ENCODE data around the gene PCDH9.
"Not testable (repeated sequence)": the region's sequence is repeated elsewhere in the genome, so short reads cannot be mapped to it uniquely, and the experiment has no call there.

Gene PCDH9

GRCh38 chr13:66927562-66927961 lies 302.6 kb downstream of the PCDH9 start:
- in situ Hi-C loops (cut with HindIII; ENCODE audit: low sequenced_read_pairs), result no loop called here

GRCh38 chr13:66926851-66927524 lies 303.1 kb downstream of the PCDH9 start:
- in situ Hi-C loops (cut with HindIII; ENCODE audit: low sequenced_read_pairs), result no loop called here

GRCh38 chr13:66926200-66926850 lies 303.8 kb downstream of the PCDH9 start:
- in situ Hi-C loops (cut with HindIII; ENCODE audit: low sequenced_read_pairs), result no loop called here

- in situ Hi-C loops (cut with HindIII; ENCODE audit: low sequenced_read_pairs), result no loop called here
Measured at GRCh38 chr13:66922444-66922843, 307.7 kb downstream of the PCDH9 start.

- in situ Hi-C loops (cut with HindIII; ENCODE audit: low sequenced_read_pairs), result no loop called here
Measured at GRCh38 chr13:66921437-66921836, 308.7 kb downstream of the PCDH9 start.

GRCh38 chr13:66915596-66916185 lies 314.4 kb downstream of the PCDH9 start:
- in situ Hi-C loops (cut with HindIII; ENCODE audit: low sequenced_read_pairs), result no loop called here

- in situ Hi-C loops (cut with HindIII; ENCODE audit: low sequenced_read_pairs), result no loop called here
Measured at GRCh38 chr13:66914155-66914554, 316.0 kb downstream of the PCDH9 start.

- in situ Hi-C loops (cut with HindIII; ENCODE audit: low sequenced_read_pairs), result no loop called here
Measured at GRCh38 chr13:66911411-66911939, 318.7 kb downstream of the PCDH9 start.

GRCh38 chr13:66899955-66900354 lies 330.2 kb downstream of the PCDH9 start:
- in situ Hi-C loops (cut with HindIII; ENCODE audit: low sequenced_read_pairs), result no loop called here

- in situ Hi-C loops (cut with HindIII; ENCODE audit: low sequenced_read_pairs), result no loop called here
Measured at GRCh38 chr13:66896933-66897332, 333.2 kb downstream of the PCDH9 start.

GRCh38 chr13:66895780-66896179 lies 334.4 kb downstream of the PCDH9 start:
- in situ Hi-C loops (cut with HindIII; ENCODE audit: low sequenced_read_pairs), result no loop called here

- in situ Hi-C loops (cut with HindIII; ENCODE audit: low sequenced_read_pairs), result no loop called here
Measured at GRCh38 chr13:66895320-66895719, 334.8 kb downstream of the PCDH9 start.

GRCh38 chr13:66888698-66889097 lies 341.4 kb downstream of the PCDH9 start:
- in situ Hi-C loops (cut with HindIII; ENCODE audit: low sequenced_read_pairs), result no loop called here

- in situ Hi-C loops (cut with HindIII; ENCODE audit: low sequenced_read_pairs), result no loop called here
Measured at GRCh38 chr13:66887088-66887487, 343.0 kb downstream of the PCDH9 start.

GRCh38 chr13:66886264-66886663 lies 343.9 kb downstream of the PCDH9 start:
- in situ Hi-C loops (cut with HindIII; ENCODE audit: low sequenced_read_pairs), result no loop called here

- in situ Hi-C loops (cut with HindIII; ENCODE audit: low sequenced_read_pairs), result not testable (repeated sequence)
Measured at GRCh38 chr13:66881170-66881569, 349.0 kb downstream of the PCDH9 start.

GRCh38 chr13:66879988-66880387 lies 350.1 kb downstream of the PCDH9 start:
- in situ Hi-C loops (cut with HindIII; ENCODE audit: low sequenced_read_pairs), result no loop called here

GRCh38 chr13:66875264-66875663 lies 354.9 kb downstream of the PCDH9 start:
- in situ Hi-C loops (cut with HindIII; ENCODE audit: low sequenced_read_pairs), result no loop called here

GRCh38 chr13:66864627-66865026 lies 365.5 kb downstream of the PCDH9 start:
- in situ Hi-C loops (cut with HindIII; ENCODE audit: low sequenced_read_pairs), result no loop called here

GRCh38 chr13:66860878-66861417 lies 369.2 kb downstream of the PCDH9 start:
- in situ Hi-C loops (cut with HindIII; ENCODE audit: low sequenced_read_pairs), result no loop called here

GRCh38 chr13:66859934-66860877 lies 369.9 kb downstream of the PCDH9 start:
- in situ Hi-C loops (cut with HindIII; ENCODE audit: low sequenced_read_pairs), result no loop called here
